ENCODE data around the gene DPF3. TPM values are rescaled to one million over a fixed set of nuclear protein-coding genes. Genes with fewer than 3 reads are reported as not detected.

The DPF3 gene
- total RNA-seq, 3 donors from 2014 or later (not counting 1 experiment from before 2014, with no cell fraction given) = 1.4 to 1.8 (median 1.4) TPM

DNA sequence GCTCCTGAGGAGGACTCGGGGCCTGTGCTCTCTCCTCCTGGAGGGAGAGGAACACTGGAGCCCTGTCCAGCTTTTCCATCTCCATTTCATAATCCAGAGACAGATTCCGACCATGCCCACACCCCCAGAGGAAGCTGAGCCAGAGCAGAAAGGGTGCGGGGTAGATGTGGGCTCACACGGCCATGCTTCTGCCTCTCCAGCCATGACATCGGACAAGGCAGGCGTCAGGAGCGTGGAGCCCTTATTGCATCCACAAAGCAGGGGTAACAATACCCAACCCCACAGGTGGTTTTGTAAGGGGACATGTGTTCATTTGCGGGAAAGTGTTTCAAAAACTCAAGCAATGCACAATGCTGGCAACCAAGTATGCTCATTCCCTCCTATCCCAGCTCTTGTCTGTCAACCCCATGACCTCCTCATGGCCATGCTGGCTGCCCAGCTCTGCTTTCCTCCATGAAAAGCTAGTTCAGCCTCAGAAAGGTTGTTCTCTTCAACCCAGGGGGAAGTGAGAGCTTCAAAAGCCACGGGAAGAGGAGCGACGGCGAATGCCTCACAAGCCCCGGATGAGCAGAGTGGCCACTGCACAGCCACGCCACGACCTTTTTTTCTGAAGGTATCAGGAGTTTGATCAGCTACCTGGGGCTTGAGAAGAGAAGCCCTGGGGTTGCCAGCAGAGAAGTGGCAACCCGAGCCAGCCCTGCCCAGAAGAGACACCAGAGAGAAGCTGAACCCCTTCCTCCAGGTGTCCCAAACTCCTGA, 161.7 kb downstream of the DPF3 start:
- H3K4me1 Mint-ChIP-seq = no peaks in the 10 kb centered on the region
- Histone ChIP-seq H3K9me3 (ENCODE audit: control insufficient read depth, insufficient read depth, low read length) (no peaks in the 10 kb centered on the region), H3K27ac (ENCODE audit: low read length) (no peak overlapping the region), H3K4me1 (ENCODE audit: control insufficient read depth, insufficient read depth, low read length) (no peaks in the 10 kb centered on the region), H3K4me3 (ENCODE audit: low read length) (no peak overlapping the region), H3K27me3 (ENCODE audit: control insufficient read depth, insufficient read depth, low read length) (no peaks in the 10 kb centered on the region), H3K36me3 (ENCODE audit: control insufficient read depth, insufficient read depth, low read length) (no peaks in the 10 kb centered on the region)
- peaks cover 0 to 5% of the 10 kb centered on the region in 2 donors for H3K27me3 Mint-ChIP-seq (ENCODE audit: low read depth in 2 of 2)
- H3K4me3 Mint-ChIP-seq = no peak overlapping the region
- no peak overlapping the region for H3K27ac Mint-ChIP-seq
- H3K9me3 Mint-ChIP-seq = no peaks in the 10 kb centered on the region
- ATAC-seq = no peak
- TF ChIP-seq, protein P1, sequence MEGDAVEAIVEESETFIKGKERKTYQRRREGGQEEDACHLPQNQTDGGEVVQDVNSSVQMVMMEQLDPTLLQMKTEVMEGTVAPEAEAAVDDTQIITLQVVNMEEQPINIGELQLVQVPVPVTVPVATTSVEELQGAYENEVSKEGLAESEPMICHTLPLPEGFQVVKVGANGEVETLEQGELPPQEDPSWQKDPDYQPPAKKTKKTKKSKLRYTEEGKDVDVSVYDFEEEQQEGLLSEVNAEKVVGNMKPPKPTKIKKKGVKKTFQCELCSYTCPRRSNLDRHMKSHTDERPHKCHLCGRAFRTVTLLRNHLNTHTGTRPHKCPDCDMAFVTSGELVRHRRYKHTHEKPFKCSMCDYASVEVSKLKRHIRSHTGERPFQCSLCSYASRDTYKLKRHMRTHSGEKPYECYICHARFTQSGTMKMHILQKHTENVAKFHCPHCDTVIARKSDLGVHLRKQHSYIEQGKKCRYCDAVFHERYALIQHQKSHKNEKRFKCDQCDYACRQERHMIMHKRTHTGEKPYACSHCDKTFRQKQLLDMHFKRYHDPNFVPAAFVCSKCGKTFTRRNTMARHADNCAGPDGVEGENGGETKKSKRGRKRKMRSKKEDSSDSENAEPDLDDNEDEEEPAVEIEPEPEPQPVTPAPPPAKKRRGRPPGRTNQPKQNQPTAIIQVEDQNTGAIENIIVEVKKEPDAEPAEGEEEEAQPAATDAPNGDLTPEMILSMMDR (IDR thresholded peaks at IDR 0.05) = no peak
- intact Hi-C loops (cut with micrococcal nuclease) = no loop called here
- DNase-seq = no peak
- WGBS (ENCODE audit: insufficient coverage) = 74% methylated on average over 16 of the region's 16 CpGs
- H3K36me3 Mint-ChIP-seq = no peaks in the 10 kb centered on the region

DNA sequence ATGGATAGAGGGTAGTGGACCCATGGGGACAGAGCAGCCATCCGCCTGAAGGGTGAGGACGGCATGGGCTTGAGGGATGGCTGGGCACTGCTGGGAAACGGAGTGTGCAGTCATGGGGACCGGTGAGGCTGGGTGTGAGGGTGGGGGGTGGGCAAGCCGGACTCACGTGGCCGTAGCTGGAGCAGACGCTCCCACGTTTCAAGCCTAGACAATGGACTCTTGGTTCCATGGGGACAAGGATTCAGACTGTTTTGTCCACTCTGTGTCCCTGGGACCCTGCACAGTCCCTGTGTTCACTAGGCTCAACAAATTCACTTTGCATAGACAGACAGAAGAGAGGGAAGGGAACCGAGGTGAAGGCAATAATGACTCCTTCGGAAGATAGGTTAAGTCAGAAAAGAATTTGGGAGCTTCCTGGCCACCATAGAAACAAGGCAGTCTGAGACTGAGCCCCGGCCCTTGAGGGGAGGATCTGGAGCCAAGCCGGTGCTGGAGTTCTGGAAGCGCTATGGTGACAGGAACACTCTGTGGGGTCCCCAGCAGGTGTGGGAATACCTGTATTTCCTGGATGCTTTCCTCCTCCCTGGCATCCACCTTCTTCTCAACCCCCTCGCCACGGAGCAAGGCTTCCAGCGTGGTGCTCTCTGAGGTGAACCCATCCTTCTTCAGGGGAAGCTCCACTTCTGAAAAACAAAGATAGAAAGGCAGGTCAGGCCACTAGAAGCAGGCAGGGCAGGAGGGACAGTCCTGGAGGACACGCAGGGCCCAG, 162.5 kb downstream of the DPF3 start:
- no peak for DNase-seq
- Mint-ChIP-seq H3K36me3 (no peaks in the 10 kb centered on the region), H3K9me3 (no peaks in the 10 kb centered on the region), H3K27me3 (ENCODE audit: low read depth in 2 of 2) (peaks cover 0 to 5% of the 10 kb centered on the region in 2 donors), H3K27ac (no peak overlapping the region), H3K4me1 (no peaks in the 10 kb centered on the region), H3K4me3 (no peak overlapping the region)
- Histone ChIP-seq H3K4me1 (ENCODE audit: control insufficient read depth, insufficient read depth, low read length) (no peaks in the 10 kb centered on the region), H3K4me3 (ENCODE audit: low read length) (no peak overlapping the region), H3K36me3 (ENCODE audit: control insufficient read depth, insufficient read depth, low read length) (no peaks in the 10 kb centered on the region), H3K9me3 (ENCODE audit: control insufficient read depth, insufficient read depth, low read length) (no peaks in the 10 kb centered on the region), H3K27ac (ENCODE audit: low read length) (no peak overlapping the region), H3K27me3 (ENCODE audit: control insufficient read depth, insufficient read depth, low read length) (no peaks in the 10 kb centered on the region)
- ATAC-seq = no peak
- intact Hi-C loops (cut with micrococcal nuclease) = no loop called here
- WGBS (ENCODE audit: insufficient coverage) = 92% methylated on average over 18 of the region's 18 CpGs
- TF ChIP-seq, protein P1 (IDR thresholded peaks at IDR 0.05) = no peak

DNA sequence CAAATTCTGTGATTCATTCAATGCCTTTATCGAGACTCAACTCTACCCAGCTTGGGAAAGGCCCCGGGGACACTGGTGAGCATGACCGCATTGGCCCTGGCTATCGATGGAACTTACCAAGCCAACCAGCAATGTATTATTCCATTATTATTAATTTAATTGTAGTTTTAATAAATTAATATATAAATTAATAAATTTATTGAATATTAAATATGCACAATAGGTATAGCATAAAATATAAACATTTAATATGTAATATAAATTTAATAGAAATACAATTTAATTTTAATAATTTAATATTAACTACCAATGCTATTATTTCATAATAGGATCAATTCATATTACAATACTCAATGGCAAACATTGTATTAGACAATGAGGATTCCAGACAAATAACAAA, 163.4 kb downstream of the DPF3 start:
- no peaks in the 10 kb centered on the region for H3K36me3 Mint-ChIP-seq
- Histone ChIP-seq H3K9me3 (ENCODE audit: control insufficient read depth, insufficient read depth, low read length) (no peaks in the 10 kb centered on the region), H3K36me3 (ENCODE audit: control insufficient read depth, insufficient read depth, low read length) (no peaks in the 10 kb centered on the region), H3K4me1 (ENCODE audit: control insufficient read depth, insufficient read depth, low read length) (peaks cover 2% of the 10 kb centered on the region), H3K27ac (ENCODE audit: low read length) (no peak overlapping the region), H3K27me3 (ENCODE audit: control insufficient read depth, insufficient read depth, low read length) (no peaks in the 10 kb centered on the region), H3K4me3 (ENCODE audit: low read length) (no peak overlapping the region)
- DNase-seq (no peak), ATAC-seq (no peak)
- no peak overlapping the region for H3K27ac Mint-ChIP-seq
- H3K9me3 Mint-ChIP-seq = no peaks in the 10 kb centered on the region
- H3K4me3 Mint-ChIP-seq = no peak overlapping the region
- 100% methylated on average over 2 of the region's 4 CpGs for WGBS (ENCODE audit: insufficient coverage)
- intact Hi-C loops (cut with micrococcal nuclease) = no loop called here
- peaks cover 0 to 4% of the 10 kb centered on the region in 2 donors for H3K4me1 Mint-ChIP-seq
- H3K27me3 Mint-ChIP-seq (ENCODE audit: low read depth in 2 of 2) = peaks cover 0 to 5% of the 10 kb centered on the region in 2 donors
- TF ChIP-seq, protein P1 (IDR thresholded peaks at IDR 0.05) = no peak
